Stimulated activated effector memory CD8-positive, alpha-beta T cell treated with anti-CD3 and anti-CD28 coated beads, Interleukin-12 subunit alpha, Interleukin-12 subunit beta, amount 100 ng/mL, for 72 hours (primary cell): Measurements from ENCODE around the gene PACSIN3.

Source experiments
- ATAC-seq: fragments of 150-1000 bp; cut with Tn5 transposase; 2 replicates; pipeline ENCODE4 v1.10.0; 2021
- DNase-seq, 2 donors: peaks; one replicate each; pipeline ENCODE4 v3.0.0; 2021 to 2022; ENCODE audit warnings: low spot score in 2 of 2
- H3K27ac Mint-ChIP-seq: one replicate; pipeline ENCODE4 v1.8.0; 2022; ENCODE audit warnings: mild to moderate bottlenecking, mixed read lengths
- H3K36me3 Mint-ChIP-seq: one replicate; pipeline ENCODE4 v1.8.0; 2022; ENCODE audit warnings: mild to moderate bottlenecking, mixed read lengths
- H3K4me1 Mint-ChIP-seq: one replicate; pipeline ENCODE4 v1.8.0; 2022; ENCODE audit warnings: mixed read lengths
- H3K4me3 Mint-ChIP-seq: one replicate; pipeline ENCODE4 v1.8.0; 2022; ENCODE audit warnings: mild to moderate bottlenecking, mixed read lengths
- H3K9me3 Mint-ChIP-seq: one replicate; pipeline ENCODE4 v1.8.0; 2022; ENCODE audit warnings: mixed read lengths

PACSIN3 gene

DNA sequence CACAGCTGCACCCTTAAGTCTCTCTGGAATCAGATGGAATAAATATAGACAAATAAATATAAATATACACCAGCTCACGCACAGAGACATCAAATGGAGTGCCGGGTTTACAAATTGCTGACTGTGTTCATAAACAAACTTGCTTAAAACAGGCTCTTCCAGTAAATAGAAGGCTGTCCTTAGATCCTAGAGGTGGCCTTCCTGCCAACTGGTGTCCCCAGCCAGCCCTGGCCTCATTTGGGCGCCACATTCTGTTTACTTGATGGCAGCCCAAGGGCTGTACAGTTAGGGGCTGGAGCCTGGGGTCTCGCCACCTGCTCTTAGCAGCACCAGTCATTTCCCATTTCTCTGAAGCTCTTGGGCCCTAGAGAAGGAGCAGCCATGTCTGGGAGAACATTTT, 30.4 kb downstream of the PACSIN3 start:
- peak overlapping the region; percentile 61 for H3K4me3 Mint-ChIP-seq
- H3K4me1 Mint-ChIP-seq, result peaks cover 29% of the 10 kb centered on the region
- H3K9me3 Mint-ChIP-seq, result no peaks in the 10 kb centered on the region
- H3K27ac Mint-ChIP-seq, result peak overlapping the region; percentile 91
- peaks cover 13% of the 10 kb centered on the region for H3K36me3 Mint-ChIP-seq
- ATAC-seq, result no peak
- no peak for DNase-seq

DNA sequence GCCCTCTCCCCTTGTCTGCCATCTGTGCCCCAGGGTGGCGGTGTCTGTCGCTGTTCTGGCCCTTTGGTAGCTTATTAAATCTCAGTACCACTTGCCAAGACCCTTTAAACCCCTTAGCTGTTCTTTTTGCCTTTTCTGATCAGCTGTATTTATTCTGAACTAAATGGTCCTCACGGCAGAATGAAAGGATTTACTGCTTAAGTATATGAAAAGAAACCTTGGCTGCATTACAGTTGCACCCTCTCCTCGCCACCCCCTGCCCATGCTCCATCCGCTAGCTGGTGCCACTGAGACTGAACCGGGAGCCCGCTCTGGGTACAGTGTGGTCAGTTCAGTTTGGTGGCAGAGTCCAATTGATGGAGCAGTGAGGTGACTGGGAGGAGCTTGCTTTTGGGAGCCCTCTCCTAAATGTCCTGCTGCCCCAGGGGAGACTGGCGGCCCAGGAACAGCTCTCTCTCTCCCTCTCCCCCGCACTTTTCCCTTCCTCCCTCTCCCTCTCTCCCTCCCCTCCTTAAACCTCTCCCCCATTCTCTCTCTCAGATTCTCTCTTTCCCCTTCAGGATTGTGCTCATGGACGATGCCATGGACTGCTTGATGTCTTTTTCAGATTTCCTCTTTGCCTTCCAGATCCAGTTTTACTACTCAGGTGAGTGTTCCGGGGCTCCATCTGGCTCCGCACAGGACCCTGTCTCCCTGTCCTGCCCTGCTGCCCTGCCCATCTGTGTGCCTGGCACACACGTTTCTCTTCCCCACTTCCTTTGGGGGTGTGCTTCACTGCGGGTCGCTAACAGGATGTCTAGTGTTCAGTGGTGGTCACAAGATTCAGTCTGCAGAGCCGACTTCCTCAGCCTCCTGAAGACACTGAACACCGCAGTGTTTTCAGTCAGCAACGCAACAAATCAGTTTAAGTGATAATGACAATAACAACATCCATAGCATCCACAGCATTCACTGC, 31.3 kb downstream of the PACSIN3 start:
- H3K4me3 Mint-ChIP-seq, result peak overlapping the region; percentile 61
- H3K4me1 Mint-ChIP-seq, result peaks cover 29% of the 10 kb centered on the region
- no peaks in the 10 kb centered on the region for H3K9me3 Mint-ChIP-seq
- peak; percentile 82 for ATAC-seq
- H3K27ac Mint-ChIP-seq, result peak overlapping the region; percentile 91
- H3K36me3 Mint-ChIP-seq, result peaks cover 10% of the 10 kb centered on the region
- DNase-seq, result no peak

DNA sequence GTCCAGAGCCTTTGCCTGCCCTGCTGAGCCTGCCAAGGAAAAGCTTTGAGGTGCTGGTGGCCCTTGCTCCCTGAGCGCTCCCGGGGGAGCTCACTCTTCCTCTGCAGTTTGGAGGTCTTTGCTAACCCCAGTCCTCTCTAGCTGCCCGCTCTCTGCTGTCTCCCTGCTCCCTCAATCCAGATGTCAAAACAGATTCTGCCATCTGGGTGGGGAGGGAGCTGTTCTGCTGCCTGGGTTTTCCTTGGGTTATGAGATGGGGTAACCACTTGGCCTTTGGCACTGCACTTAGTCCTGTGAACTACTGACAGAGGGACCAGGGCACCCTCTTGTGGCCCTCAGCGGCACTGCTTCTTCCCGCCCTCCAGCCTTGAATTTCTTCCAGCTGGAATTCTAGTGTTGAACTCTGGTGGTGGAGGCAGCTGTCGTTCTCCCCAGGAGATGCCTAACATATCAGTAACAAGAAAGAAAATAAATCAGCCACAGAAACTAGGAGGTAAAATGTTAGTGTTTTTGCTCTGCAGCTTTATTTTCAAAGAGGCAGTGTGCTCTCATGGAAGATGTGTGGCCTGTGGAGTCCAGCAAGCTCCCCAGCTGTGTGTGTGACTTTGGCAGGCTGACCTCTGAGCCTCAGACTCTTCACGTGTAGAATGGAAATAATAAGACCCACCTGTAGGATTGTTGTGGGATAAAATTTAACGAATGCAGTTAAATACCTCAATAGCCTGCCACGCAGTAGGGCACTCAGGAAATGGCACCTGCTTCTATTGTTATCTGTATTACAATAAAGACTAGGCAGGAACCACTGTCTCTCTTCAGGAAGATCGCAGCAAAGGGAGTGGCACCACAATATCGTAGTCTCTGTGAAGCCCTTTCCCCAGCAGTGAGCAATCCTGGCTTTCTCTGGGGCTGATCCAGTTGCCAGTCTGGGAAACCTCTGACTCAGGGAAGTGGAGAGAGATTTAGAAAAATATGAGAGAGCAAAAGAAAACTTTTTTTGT, 33.0 kb downstream of the PACSIN3 start:
- no peak overlapping the region for H3K4me3 Mint-ChIP-seq
- H3K9me3 Mint-ChIP-seq, result no peaks in the 10 kb centered on the region
- H3K4me1 Mint-ChIP-seq, result peaks cover 29% of the 10 kb centered on the region
- DNase-seq (peak; percentile 43 to 70), ATAC-seq (peak; percentile 49)
- peak overlapping the region; percentile 81 for H3K27ac Mint-ChIP-seq
- peaks cover 4% of the 10 kb centered on the region for H3K36me3 Mint-ChIP-seq

DNA sequence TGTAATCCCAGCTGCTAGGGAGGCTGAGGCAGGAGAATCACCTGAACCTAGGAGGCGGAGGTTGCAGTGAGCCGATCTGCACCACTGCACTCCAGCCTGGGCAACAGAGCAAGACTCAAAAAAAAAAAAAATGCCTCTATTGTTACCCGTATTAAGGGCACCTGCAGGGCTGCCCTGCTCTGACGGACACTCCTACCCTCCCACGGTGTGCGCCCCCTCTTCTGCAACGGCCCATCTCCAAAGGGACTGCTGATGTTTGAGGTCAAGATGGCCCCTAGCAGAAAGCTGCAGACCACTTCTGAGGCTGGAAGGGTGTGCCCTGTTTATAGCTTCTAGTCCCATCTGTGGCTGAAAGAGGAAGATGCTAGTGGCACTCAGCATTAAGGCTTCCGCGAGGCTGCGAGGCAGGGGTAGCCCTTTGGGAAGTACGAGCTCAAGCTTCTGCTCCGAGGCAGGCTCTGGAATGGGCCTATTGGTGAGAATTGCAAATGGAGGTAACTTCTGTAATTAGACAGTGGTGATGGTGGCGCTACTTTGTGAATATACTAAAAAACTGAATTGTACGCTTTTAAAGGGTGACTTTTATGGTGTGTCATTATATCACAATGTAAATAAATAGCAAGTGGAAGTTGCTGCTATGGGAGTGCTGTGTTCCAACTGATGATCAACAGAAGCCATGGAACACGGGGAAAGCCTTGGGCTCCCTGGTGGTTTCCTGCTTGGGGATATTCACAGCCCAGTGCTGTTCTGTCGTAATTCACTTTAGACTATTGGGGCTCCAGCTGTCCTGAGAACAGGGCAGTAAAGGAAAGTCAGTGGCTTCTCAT, 33.9 kb downstream of the PACSIN3 start:
- Mint-ChIP-seq H3K27ac (no peak overlapping the region), H3K36me3 (peaks cover 6% of the 10 kb centered on the region), H3K9me3 (no peaks in the 10 kb centered on the region), H3K4me3 (no peak overlapping the region), H3K4me1 (peaks cover 29% of the 10 kb centered on the region)
- DNase-seq (no peak), ATAC-seq (no peak)

DNA sequence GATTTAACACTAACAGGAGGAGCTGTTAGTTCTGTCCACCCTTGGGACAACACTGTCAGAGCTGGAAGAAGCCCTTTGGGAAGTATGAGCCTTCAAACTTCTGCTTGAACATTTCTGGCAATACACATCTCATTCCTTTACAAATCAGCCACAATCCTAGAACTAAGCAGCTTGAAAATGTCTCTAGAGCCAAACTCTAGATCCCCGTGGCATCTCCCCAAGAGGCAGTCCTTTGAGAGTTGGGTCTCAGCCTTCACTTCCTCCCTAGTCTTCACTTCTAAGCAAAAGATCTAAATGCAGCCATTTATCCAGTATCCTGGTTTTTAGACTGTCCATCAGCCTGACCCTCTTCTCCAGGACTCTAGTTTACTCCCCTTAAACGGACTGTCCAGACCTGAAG, 36.5 kb downstream of the PACSIN3 start:
- no peaks in the 10 kb centered on the region for H3K9me3 Mint-ChIP-seq
- ATAC-seq (no peak), DNase-seq (no peak)
- H3K27ac Mint-ChIP-seq, result no peak overlapping the region
- peaks cover 6% of the 10 kb centered on the region for H3K36me3 Mint-ChIP-seq
- peaks cover 19% of the 10 kb centered on the region for H3K4me1 Mint-ChIP-seq
- H3K4me3 Mint-ChIP-seq, result no peak overlapping the region

DNA sequence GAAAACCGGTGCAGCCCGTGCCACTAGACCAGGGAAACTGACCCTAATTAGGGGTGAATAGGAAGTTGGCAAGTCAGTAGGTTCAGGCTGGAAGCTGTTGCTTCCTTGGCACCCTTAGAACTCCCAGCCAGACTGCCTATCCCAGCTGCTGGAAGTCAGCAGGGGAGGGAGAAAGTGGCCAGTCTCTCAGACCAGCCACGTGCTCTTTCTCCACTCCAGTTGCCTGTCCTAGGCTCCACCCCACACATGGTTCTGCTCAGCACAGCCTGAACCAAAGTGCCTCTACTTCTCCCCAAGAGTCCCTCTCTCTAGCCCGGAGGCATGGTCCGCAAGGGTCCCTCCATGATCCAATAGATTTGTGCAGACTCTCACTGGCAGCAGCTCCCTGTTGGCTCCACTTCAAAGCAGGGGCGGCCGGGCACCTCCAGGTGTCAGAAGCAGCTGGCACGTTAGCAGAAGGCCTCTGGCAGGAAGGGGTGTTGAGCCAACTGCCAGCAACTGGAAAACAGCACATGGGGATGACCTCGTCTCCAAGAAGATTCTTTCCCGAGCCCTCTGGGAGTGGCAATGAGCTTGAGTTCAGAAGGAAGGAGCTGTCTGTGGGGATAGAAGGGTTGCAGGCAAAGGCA, 37.2 kb downstream of the PACSIN3 start:
- Mint-ChIP-seq H3K4me3 (no peak overlapping the region), H3K36me3 (peaks cover 6% of the 10 kb centered on the region), H3K27ac (no peak overlapping the region), H3K4me1 (peaks cover 12% of the 10 kb centered on the region), H3K9me3 (no peaks in the 10 kb centered on the region)
- DNase-seq, result no peak
- no peak for ATAC-seq

DNA sequence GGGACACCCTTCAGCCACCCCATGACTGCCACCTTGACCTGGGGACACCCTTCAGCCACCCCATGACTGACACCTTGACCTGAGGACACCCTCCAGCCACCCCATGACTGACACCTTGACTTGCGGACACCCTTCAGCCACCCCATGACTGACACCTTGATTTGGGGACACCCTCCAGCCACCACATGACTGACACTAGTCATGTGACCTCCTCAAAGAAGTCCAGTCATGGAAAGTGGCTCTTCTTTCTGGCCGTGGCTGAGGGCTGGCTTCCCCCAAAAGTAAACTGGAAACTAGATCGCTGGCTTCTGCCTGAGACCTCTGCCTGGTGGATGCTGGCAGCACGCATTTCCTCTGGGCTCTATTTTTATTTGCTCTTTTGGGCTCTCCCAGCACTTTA, 38.0 kb downstream of the PACSIN3 start:
- peaks cover 6% of the 10 kb centered on the region for H3K36me3 Mint-ChIP-seq
- H3K9me3 Mint-ChIP-seq, result no peaks in the 10 kb centered on the region
- DNase-seq (no peak), ATAC-seq (no peak)
- H3K4me1 Mint-ChIP-seq, result peaks cover 6% of the 10 kb centered on the region
- H3K27ac Mint-ChIP-seq, result no peak overlapping the region
- no peak overlapping the region for H3K4me3 Mint-ChIP-seq

DNA sequence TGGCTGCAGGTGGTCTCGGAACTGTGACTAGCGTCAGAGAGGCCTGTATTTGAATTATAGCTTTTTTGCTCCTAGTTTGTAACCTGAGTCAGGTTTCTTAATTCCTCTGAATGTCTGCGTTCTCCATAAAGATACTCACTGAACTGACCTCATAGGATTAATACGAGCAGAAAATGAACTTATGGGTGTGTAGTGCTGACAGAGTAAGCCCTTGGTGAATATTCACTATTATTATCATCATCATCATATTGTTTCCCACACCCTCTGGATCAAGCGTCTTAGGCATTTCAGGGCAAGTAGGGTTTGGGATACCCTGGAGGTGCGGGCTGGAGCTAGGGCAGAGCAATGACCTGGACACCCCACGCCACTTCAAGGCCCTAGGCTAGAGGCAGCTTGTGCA, 38.6 kb downstream of the PACSIN3 start:
- Mint-ChIP-seq H3K27ac (no peak overlapping the region), H3K4me1 (no peaks in the 10 kb centered on the region), H3K4me3 (no peak overlapping the region), H3K36me3 (peaks cover 6% of the 10 kb centered on the region), H3K9me3 (no peaks in the 10 kb centered on the region)
- DNase-seq (no peak), ATAC-seq (no peak)

DNA sequence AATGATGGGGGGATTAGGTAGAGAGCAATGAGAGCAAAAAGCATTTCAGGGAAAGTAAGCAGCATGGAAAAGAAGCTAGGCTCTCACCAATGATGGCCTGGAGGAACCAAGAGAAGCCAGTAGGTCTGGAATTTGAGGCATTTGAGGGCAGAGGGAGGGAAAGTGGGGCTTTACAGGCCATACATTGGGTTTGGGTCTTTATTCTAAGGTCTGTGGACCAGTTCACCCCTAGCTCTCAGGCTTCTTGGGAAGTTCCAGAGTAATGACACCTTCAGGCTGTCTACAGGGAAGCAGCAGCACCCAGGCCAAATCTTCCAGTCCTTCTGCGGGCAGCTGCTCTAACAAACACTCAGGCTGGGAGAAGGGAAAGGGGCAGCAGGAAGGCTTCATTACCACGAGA, 39.0 kb downstream of the PACSIN3 start:
- H3K4me3 Mint-ChIP-seq, result no peak overlapping the region
- H3K9me3 Mint-ChIP-seq, result no peaks in the 10 kb centered on the region
- peaks cover 6% of the 10 kb centered on the region for H3K36me3 Mint-ChIP-seq
- ATAC-seq, result no peak
- no peak for DNase-seq
- H3K27ac Mint-ChIP-seq, result no peak overlapping the region
- no peaks in the 10 kb centered on the region for H3K4me1 Mint-ChIP-seq

DNA sequence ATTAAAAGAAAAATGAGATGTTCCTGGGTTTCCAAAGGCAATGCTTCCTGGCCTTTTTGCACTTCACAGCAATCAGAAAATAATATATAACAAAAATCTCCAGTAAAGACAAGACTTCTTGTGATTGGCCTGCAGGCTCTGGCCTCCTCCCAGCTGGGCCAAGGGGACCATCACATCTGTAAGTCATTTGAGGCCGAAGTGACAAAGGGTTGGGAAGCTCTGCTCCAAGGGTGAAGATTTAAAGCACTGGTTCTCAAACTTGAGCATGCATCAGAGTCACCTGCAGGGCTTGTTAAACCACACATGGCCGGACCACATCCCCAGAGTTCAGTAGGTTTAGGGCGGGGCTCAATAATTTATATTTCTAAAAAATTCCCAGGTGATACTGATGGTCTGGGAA, 41.7 kb downstream of the PACSIN3 start:
- DNase-seq (no peak), ATAC-seq (no peak)
- peaks cover 6% of the 10 kb centered on the region for H3K36me3 Mint-ChIP-seq
- no peaks in the 10 kb centered on the region for H3K9me3 Mint-ChIP-seq
- H3K27ac Mint-ChIP-seq, result no peak overlapping the region
- H3K4me3 Mint-ChIP-seq, result no peak overlapping the region
- no peaks in the 10 kb centered on the region for H3K4me1 Mint-ChIP-seq

DNA sequence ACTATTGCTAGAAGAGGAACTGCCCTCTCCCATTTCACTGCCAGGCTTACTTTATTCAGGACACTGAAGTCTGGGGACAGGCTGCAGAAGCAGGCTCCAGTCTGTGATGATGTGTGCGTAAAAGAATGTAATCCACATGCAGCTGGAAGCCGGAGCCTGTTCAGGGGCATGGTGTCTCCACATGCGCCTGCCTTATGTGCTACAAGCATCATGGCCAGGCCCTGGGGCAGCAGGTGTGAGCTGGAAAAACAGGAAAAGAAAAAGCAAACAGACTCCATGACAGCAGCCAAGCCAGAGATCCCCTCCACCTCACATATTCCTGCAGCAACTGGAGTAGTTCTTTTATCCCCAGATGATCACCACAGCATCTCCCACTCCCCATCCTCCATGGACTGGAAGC, 42.9 kb downstream of the PACSIN3 start:
- Mint-ChIP-seq H3K9me3 (no peaks in the 10 kb centered on the region), H3K36me3 (peaks cover 2% of the 10 kb centered on the region), H3K4me1 (no peaks in the 10 kb centered on the region), H3K27ac (no peak overlapping the region), H3K4me3 (no peak overlapping the region)
- ATAC-seq (no peak), DNase-seq (no peak)

DNA sequence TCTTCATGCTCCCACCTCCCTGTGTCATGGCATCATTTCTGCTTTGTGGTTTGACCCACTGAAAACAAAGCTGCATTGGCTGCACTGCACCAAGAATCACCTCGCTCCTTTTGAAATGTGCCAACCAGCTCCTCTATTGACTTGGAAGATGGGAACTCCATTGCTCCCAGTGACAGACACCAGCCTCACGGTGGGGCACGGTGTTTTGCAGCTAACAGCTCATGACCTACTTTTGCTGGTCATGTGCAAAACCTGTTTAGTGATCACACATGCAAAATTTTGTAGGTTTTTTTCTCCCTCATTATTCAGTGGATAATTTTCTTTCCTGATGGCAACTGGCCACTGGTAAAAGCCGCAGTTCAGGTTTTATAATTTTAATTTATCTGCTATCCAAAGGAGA, 46.4 kb downstream of the PACSIN3 start:
- DNase-seq (no peak), ATAC-seq (no peak)
- no peak overlapping the region for H3K4me3 Mint-ChIP-seq
- no peak overlapping the region for H3K27ac Mint-ChIP-seq
- no peaks in the 10 kb centered on the region for H3K4me1 Mint-ChIP-seq
- H3K36me3 Mint-ChIP-seq, result peaks cover 10% of the 10 kb centered on the region
- H3K9me3 Mint-ChIP-seq, result no peaks in the 10 kb centered on the region

DNA sequence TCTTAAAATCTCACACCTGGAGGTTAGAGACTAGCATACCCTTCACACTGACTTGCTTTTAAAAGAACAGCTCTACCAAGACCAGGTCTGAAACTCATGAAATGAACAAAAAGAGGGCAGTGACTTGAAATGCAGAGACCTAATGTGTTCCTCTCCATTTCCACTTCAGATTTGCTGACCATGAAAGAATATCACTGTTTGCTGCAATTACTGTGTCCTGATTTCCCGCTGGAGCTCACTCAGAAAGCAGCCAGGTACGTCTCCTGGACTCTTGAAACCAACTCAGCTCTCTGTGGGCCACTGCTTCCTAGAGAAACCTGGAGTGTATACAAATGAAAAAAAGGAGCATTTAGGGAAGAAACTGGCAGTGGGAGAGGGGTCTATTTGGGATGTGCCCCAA, 48.8 kb downstream of the PACSIN3 start:
- no peak overlapping the region for H3K27ac Mint-ChIP-seq
- DNase-seq (no peak), ATAC-seq (no peak)
- H3K4me1 Mint-ChIP-seq, result no peaks in the 10 kb centered on the region
- peaks cover 10% of the 10 kb centered on the region for H3K36me3 Mint-ChIP-seq
- H3K9me3 Mint-ChIP-seq, result no peaks in the 10 kb centered on the region
- no peak overlapping the region for H3K4me3 Mint-ChIP-seq

DNA sequence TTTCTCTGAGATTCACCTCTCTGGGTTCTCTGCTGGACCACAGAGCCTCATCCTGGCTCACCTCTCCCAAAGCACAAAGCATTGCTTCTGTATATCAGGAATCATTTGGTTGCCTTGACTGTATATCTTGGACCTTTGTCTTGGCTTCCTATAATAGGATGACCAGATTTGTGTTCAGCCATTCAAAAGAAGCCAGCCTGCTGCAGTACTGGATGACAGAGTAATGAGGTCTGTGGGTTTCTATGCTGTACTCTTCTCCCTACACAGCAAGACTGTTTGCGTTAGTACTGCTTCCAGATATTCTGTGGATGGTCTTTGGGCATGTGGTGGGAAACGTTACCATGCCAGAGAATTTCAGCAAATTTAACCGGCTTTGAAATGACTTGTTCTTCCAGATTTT, 49.3 kb downstream of the PACSIN3 start:
- Mint-ChIP-seq H3K4me1 (no peaks in the 10 kb centered on the region), H3K27ac (no peak overlapping the region), H3K36me3 (peaks cover 10% of the 10 kb centered on the region), H3K9me3 (no peaks in the 10 kb centered on the region), H3K4me3 (no peak overlapping the region)
- DNase-seq (no peak), ATAC-seq (no peak)
